ENCODE results near the gene NPAS3. TPM values are rescaled to one million over a fixed set of nuclear protein-coding genes. Genes with fewer than 3 reads are reported as not detected.

NPAS3 gene
- total RNA-seq, 1 donor from 2014 or later = 6.1 TPM

DNA sequence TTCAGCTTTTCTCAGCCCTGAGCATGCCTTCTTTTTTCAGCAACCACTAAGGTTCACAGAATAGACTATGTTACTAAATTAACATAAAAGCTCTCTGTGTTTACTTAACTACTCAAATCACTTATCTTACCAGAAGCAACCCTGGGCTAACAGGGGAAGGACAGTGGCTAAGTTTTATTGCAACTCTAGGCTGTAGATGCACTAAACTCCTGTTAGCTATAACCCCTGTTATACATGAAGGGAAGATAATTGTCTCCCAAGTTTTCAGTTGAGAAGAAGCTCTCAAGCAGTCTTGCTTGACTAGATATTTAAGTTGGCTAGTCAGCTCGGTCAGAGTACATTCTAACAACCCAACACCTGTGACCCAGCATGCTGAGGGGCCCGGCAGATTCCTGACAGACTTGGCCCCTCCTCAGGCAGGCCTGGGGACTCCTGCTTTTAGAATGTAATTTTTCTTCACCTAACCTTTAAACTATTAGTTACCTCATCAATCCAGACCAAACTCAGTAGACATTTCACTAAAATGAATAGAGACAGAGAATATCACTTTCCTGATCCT, 547.7 kb downstream of the NPAS3 start:
- no peak for DNase-seq (ENCODE audit: low spot score, unreplicated experiment)
- no peak overlapping the region for H3K27ac Mint-ChIP-seq
- H3K9me3 Mint-ChIP-seq (ENCODE audit: low read depth) = no peaks in the 10 kb centered on the region
- peaks cover 11% of the 10 kb centered on the region for H3K4me1 Mint-ChIP-seq (ENCODE audit: low read depth)
- no peak overlapping the region for H3K4me3 Mint-ChIP-seq (ENCODE audit: low read depth)
- H3K36me3 Mint-ChIP-seq (ENCODE audit: insufficient read depth) = no peaks in the 10 kb centered on the region
- TF ChIP-seq CTCF (IDR thresholded peaks at IDR 0.05; ENCODE audit: unreplicated experiment) = no peak
- peaks cover 37% of the 10 kb centered on the region for H3K27me3 Mint-ChIP-seq

DNA sequence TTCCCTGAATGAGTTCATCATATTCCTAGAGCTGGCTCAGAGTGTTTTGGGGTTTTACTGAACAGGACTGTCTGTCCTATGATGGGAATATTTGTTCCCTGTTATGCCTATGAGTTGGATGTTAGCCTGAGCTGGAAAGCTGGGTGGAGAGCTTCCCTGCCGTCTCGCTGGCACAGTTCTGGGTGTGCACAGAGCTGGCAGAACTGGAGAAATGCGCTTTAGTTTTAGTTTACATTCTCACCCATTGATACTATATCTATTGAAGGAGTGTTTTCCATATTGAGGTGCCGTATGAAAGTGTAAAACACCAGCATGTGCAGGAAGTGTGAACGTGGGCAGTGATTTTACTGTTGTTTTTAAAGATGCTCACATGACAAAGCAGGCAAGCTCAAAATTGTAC, 549.9 kb downstream of the NPAS3 start:
- no peak for TF ChIP-seq CTCF (IDR thresholded peaks at IDR 0.05; ENCODE audit: unreplicated experiment)
- Mint-ChIP-seq H3K36me3 (ENCODE audit: insufficient read depth) (no peaks in the 10 kb centered on the region), H3K4me3 (ENCODE audit: low read depth) (no peak overlapping the region), H3K27me3 (peaks cover 22% of the 10 kb centered on the region), H3K9me3 (ENCODE audit: low read depth) (no peaks in the 10 kb centered on the region), H3K4me1 (ENCODE audit: low read depth) (peaks cover 11% of the 10 kb centered on the region), H3K27ac (no peak overlapping the region)
- DNase-seq (ENCODE audit: low spot score, unreplicated experiment) = no peak

DNA sequence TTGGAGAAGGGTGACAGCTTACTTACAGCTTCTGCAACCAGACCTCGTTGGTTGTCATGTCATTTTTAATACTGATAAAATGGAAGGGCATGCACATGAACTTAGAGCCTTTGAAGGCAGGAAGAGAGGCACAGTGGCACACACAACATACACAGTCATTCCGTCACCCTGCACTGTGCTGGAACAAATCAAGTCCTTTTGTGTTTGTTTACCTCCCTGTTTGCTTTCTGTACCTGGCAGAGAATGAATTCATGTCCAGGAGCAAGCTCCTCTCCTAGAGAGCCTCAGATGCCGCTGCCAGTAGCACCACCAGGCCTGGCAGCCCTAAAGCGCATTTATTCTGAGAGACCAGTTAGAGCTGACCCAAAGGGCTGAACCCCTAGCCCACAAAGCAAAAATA, 551.9 kb downstream of the NPAS3 start:
- no peak overlapping the region for H3K4me3 Mint-ChIP-seq (ENCODE audit: low read depth)
- TF ChIP-seq CTCF (IDR thresholded peaks at IDR 0.05; ENCODE audit: unreplicated experiment) = no peak
- DNase-seq (ENCODE audit: low spot score, unreplicated experiment) = no peak
- H3K9me3 Mint-ChIP-seq (ENCODE audit: low read depth) = peaks cover 7% of the 10 kb centered on the region
- H3K36me3 Mint-ChIP-seq (ENCODE audit: insufficient read depth) = peaks cover 4% of the 10 kb centered on the region
- H3K27me3 Mint-ChIP-seq = peaks cover 4% of the 10 kb centered on the region
- H3K4me1 Mint-ChIP-seq (ENCODE audit: low read depth) = peaks cover 11% of the 10 kb centered on the region
- no peak overlapping the region for H3K27ac Mint-ChIP-seq

GRCh38 chr14:33491112-33491511, 552.4 kb downstream of the NPAS3 start:
- Mint-ChIP-seq H3K4me1 (ENCODE audit: low read depth) (peaks cover 10% of the 10 kb centered on the region), H3K36me3 (ENCODE audit: insufficient read depth) (peaks cover 4% of the 10 kb centered on the region), H3K4me3 (ENCODE audit: low read depth) (no peak overlapping the region), H3K27me3 (peaks cover 4% of the 10 kb centered on the region), H3K9me3 (ENCODE audit: low read depth) (peaks cover 11% of the 10 kb centered on the region), H3K27ac (no peak overlapping the region)
- no peak for DNase-seq (ENCODE audit: low spot score, unreplicated experiment)
- TF ChIP-seq CTCF (IDR thresholded peaks at IDR 0.05; ENCODE audit: unreplicated experiment) = no peak

GRCh38 chr14:33492491-33492890, 553.8 kb downstream of the NPAS3 start:
- Mint-ChIP-seq H3K27ac (no peak overlapping the region), H3K4me3 (ENCODE audit: low read depth) (no peak overlapping the region), H3K9me3 (ENCODE audit: low read depth) (peaks cover 14% of the 10 kb centered on the region), H3K27me3 (peaks cover 4% of the 10 kb centered on the region), H3K36me3 (ENCODE audit: insufficient read depth) (peaks cover 4% of the 10 kb centered on the region), H3K4me1 (ENCODE audit: low read depth) (peaks cover 6% of the 10 kb centered on the region)
- DNase-seq (ENCODE audit: low spot score, unreplicated experiment) = no peak
- TF ChIP-seq CTCF (IDR thresholded peaks at IDR 0.05; ENCODE audit: unreplicated experiment) = no peak

Data from progenitor cell of endocrine pancreas (in vitro differentiated cells).